OCI-LY7 (cell line): ENCODE results near the gene C1orf116. TPM values are rescaled to one million over a fixed set of nuclear protein-coding genes. Genes with fewer than 3 reads are reported as not detected.

Experiments
- BruUV-seq: library from RNA; stranded (reverse); fragments of 400-500 nt; replicated peaks from 2 replicates; lab custom pipeline; 2021; lab: Mats Ljungman, UMichigan
- CTCF ChIA-PET: fragments of 300-600 bp; sonication (Branson Sonifier 250); formaldehyde crosslinking; loops from one replicate; lab custom pipeline; 2022; ENCODE audit warnings: antibody characterized with exemption; ENCODE audit not compliant: unreplicated experiment; lab: Charles Lee
- POLR2A ChIA-PET: fragments of 300-600 bp; sonication (Branson Sonifier 250); formaldehyde crosslinking; loops from one replicate; lab custom pipeline; 2022; ENCODE audit warnings: antibody characterized with exemption; lab: Charles Lee
- DNase-seq: peaks from one replicate; pipeline ENCODE4 v3.0.0-alpha.2; 2015; ENCODE audit warnings: low spot score
- H2AFZ ChIP-seq: fragments of 200-600 bp; sonication (generic), shearing (Covaris generic); 2 replicates; pipeline ENCODE4 v1.6.1; 2014; ENCODE audit warnings: mild to moderate bottlenecking, antibody characterized with exemption, low read length, moderate library complexity
- H3K27ac ChIP-seq: fragments of 200-600 bp; sonication (generic); 2 replicates; pipeline ENCODE4 v1.5.1; 2014; ENCODE audit warnings: mixed run types, low read depth, mild to moderate bottlenecking, moderate library complexity, low read length, inconsistent platforms; ENCODE audit not compliant: poor library complexity, severe bottlenecking
- H3K36me3 ChIP-seq: fragments of 200-600 bp; sonication (generic); 2 replicates; pipeline ENCODE4 v1.6.1; 2014; ENCODE audit warnings: mild to moderate bottlenecking, antibody characterized with exemption, low read length, moderate library complexity, mixed read lengths; ENCODE audit not compliant: insufficient read depth
- H3K4me1 ChIP-seq: fragments of 200-600 bp; sonication (generic); 2 replicates; pipeline ENCODE4 v1.5.1; 2014; ENCODE audit warnings: mild to moderate bottlenecking, low read length; ENCODE audit not compliant: insufficient read depth, poor library complexity, severe bottlenecking
- H3K4me2 ChIP-seq: fragments of 200-600 bp; sonication (generic); 2 replicates; pipeline ENCODE4 v1.6.1; 2014; ENCODE audit warnings: mild to moderate bottlenecking, low read length
- H3K4me3 ChIP-seq: fragments of 200-600 bp; sonication (generic); 2 replicates; pipeline ENCODE4 v1.5.1; 2014; ENCODE audit warnings: mild to moderate bottlenecking, low read depth, low read length; ENCODE audit not compliant: poor library complexity, severe bottlenecking
- H3K79me2 ChIP-seq: fragments of 200-600 bp; sonication (generic); 2 replicates; pipeline ENCODE4 v1.6.1; 2016; ENCODE audit warnings: low read depth, mild to moderate bottlenecking, low read length, moderate library complexity, mixed read lengths; ENCODE audit not compliant: insufficient read depth
- H3K9me2 ChIP-seq: fragments of 200-600 bp; sonication (generic); 2 replicates; pipeline ENCODE4 v1.6.1; 2016; ENCODE audit warnings: mild to moderate bottlenecking, low read length, mixed read lengths; ENCODE audit not compliant: insufficient read depth
- H3K9me3 ChIP-seq: fragments of 200-600 bp; sonication (generic); 2 replicates; pipeline ENCODE4 v1.6.1; 2014; ENCODE audit warnings: mild to moderate bottlenecking, mixed run types, low read length, mixed read lengths
- H4K20me1 ChIP-seq: fragments of 200-600 bp; sonication (generic); 2 replicates; pipeline ENCODE4 v1.6.1; 2014; ENCODE audit warnings: mild to moderate bottlenecking, antibody characterized with exemption, low read length, moderate library complexity, mixed read lengths; ENCODE audit not compliant: insufficient read depth
- CTCF ChIP-seq: fragments of 200-600 bp; sonication (generic); conservative IDR thresholded peaks from 2 replicates; pipeline ENCODE4 v1.5.1; 2014; ENCODE audit warnings: mild to moderate bottlenecking, antibody characterized with exemption, low read length, moderate library complexity, mixed read lengths
- EZH2phosphoT487 ChIP-seq: fragments of 200-600 bp; sonication (generic); IDR thresholded peaks from 2 replicates; pipeline ENCODE4 v1.6.1; 2018; ENCODE audit warnings: low read depth, borderline replicate concordance, mild to moderate bottlenecking, mixed run types, antibody characterized with exemption, low read length, moderate library complexity, mixed read lengths
- intact Hi-C: fragments of 100-400 bp; cut with micrococcal nuclease; formaldehyde crosslinking; loops from one replicate; pipeline ENCODE4 v1.10.0; 2022; ENCODE audit not compliant: unreplicated experiment
- total RNA-seq, 2 experiments: library from RNA; depleted of rRNA in 1 of 2; stranded (reverse); fragments of >200 nt in 1 of 2; shearing (Covaris generic) in 1 of 2; gene quantifications; 2 replicates each; pipeline ENCODE4 v1.2.3, GENCODE V29; 2014 to 2022

Gene C1orf116
- total RNA-seq, 2 experiments from 2014 or later: not detected

DNA sequence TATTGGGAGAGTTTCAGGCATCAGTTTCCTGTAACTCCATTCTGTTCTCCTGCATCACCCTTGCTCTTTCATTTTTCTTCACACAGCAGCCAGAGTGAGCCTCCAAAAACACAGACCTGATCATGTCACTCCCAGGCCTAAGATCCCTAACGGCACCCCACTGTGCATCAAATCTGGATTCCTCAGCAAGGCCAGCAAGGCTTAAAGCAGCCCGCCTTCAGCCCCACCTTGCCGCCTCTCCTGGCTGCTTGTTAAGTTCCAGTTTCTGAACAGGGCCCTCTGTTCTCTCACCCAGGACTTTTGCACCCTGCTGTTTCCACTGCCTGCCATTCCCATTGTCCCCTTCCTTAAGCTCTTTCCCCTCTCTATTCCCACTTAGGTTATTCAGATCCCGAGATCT, 29.3 kb downstream of the C1orf116 start:
- DNase-seq: no peak
- Histone ChIP-seq H3K79me2 (no peaks in the 10 kb centered on the region), H3K4me1 (no peaks in the 10 kb centered on the region), H3K4me3 (no peak overlapping the region), H4K20me1 (no peaks in the 10 kb centered on the region), H3K9me3 (no peaks in the 10 kb centered on the region), H3K4me2 (no peak overlapping the region), H3K36me3 (no peaks in the 10 kb centered on the region), H3K9me2 (no peaks in the 10 kb centered on the region), H3K27ac (no peak overlapping the region), H2AFZ (no peak overlapping the region)
- no TSS peak for BruUV-seq
- CTCF ChIA-PET: no interaction called here
- intact Hi-C loops: loop anchor here (10.0 kb wide), 1 partner anchor 72 kb away; no protein-coding TSS in a partner anchor
- POLR2A ChIA-PET: no interaction called here
- TF ChIP-seq EZH2phosphoT487 (no peak), CTCF (no peak)

- Histone ChIP-seq H3K27ac (no peak overlapping the region), H2AFZ (no peak overlapping the region), H3K9me2 (no peaks in the 10 kb centered on the region), H3K4me1 (no peaks in the 10 kb centered on the region), H4K20me1 (no peaks in the 10 kb centered on the region), H3K4me2 (no peak overlapping the region), H3K36me3 (no peaks in the 10 kb centered on the region), H3K4me3 (no peak overlapping the region), H3K79me2 (no peaks in the 10 kb centered on the region), H3K9me3 (no peaks in the 10 kb centered on the region)
- ChIA-PET CTCF (no interaction called here), POLR2A (no interaction called here)
- no peak for DNase-seq
- TF ChIP-seq CTCF (no peak), EZH2phosphoT487 (no peak)
- BruUV-seq: no TSS peak
- intact Hi-C loops: loop anchor here (10.0 kb wide), 1 partner anchor 72 kb away; no protein-coding TSS in a partner anchor
These were observed 29.8 kb downstream of the C1orf116 start for GRCh38 chr1:207002724-207003146.

DNA sequence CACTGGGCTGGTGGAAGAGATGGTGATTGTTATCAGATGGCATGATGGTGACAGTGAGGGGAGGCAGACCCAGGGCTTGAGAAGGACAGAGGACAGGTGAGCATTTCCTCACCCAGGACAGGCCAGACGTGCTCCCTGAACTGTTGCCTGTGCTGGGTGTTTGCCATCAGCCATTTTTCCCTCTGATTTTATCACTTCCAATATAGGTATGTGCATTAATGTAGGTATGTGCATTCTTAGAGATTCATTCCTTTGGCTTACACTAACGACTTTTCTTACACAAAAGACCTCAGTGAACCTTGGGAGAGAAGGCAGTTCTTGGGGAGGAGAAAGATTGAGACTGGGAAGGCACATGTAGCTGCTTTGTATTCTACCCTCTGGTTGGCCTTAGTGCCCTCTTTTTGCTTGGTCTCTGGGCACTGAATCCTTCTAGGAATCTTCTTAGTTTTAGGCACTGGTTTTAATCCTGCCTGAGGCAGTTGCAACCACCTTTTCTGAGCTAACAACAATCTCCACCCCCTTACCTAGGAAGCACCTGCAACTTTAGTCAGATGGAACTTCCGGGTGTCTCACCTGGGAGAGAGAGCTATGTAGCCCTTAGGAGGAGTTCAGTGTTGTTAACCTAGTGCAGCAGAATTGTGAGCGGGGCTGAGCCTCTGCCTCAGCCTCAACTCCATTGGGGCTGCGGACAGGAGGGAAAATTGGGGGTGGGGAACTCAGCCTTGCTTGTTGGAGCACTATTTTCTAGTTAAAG, 30.9 kb downstream of the C1orf116 start:
- no peaks in the 10 kb centered on the region for H3K4me1 ChIP-seq
- H3K4me2 ChIP-seq: no peak overlapping the region
- H3K9me3 ChIP-seq: no peaks in the 10 kb centered on the region
- no peak overlapping the region for H3K27ac ChIP-seq
- intact Hi-C loops: loop anchor here (10.0 kb wide), 1 partner anchor 73 kb away; no protein-coding TSS in a partner anchor
- H3K9me2 ChIP-seq: no peaks in the 10 kb centered on the region
- no peak overlapping the region for H2AFZ ChIP-seq
- TF ChIP-seq EZH2phosphoT487: no peak
- no peak for TF ChIP-seq CTCF
- no peak overlapping the region for H3K4me3 ChIP-seq
- CTCF ChIA-PET: no interaction called here
- POLR2A ChIA-PET: no interaction called here
- no TSS peak for BruUV-seq
- no peaks in the 10 kb centered on the region for H3K36me3 ChIP-seq
- DNase-seq: no peak
- H3K79me2 ChIP-seq: no peaks in the 10 kb centered on the region
- H4K20me1 ChIP-seq: no peaks in the 10 kb centered on the region
